ENCODE results near the gene MRPL18. TPM values are rescaled to one million over a fixed set of nuclear protein-coding genes. Genes with fewer than 3 reads are reported as not detected.

The MRPL18 gene
- total and polyA plus RNA-seq, 2 of the 8 experiments (the other 6 are each of a cell fraction or from before 2014, with no cell fraction given), result 58.7 to 79.8 TPM

DNA sequence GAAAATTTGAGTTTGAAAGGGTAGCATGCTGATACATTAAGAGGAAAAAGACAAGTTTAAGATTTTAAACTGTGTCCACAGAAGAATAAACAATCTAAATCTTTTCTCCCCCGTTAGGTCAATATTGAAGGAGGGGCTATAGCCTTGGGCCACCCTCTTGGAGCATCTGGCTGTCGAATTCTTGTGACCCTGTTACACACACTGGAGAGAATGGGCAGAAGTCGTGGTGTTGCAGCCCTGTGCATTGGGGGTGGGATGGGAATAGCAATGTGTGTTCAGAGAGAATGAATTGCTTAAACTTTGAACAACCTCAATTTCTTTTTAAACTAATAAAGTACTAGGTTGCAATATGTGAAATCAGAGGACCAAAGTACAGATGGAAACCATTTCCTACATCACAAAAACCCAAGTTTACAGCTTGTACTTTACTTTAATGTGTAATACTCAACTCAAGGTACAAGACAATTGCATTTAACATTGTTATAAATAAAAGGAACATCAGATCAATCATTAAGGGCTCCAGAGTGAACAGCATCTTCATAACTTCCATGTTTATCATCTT lies 11.6 kb upstream of the MRPL18 start:
- Histone ChIP-seq H2AK5ac (ENCODE audit: low read depth, low read length) (no peak overlapping the region), H3K36me3 (ENCODE audit: control insufficient read depth in 2 of 4, insufficient read depth in 4 of 4, low read length in 3 of 4) (peaks cover 43 to 97% (median 83%) of the 10 kb centered on the region in 4 experiments), H2BK12ac (ENCODE audit: low read depth, low read length) (no peak overlapping the region), H3K23ac (ENCODE audit: insufficient read length) (no peak overlapping the region), H3K79me2 (ENCODE audit: control insufficient read depth in 1 of 2, insufficient read depth in 2 of 2, low read length in 2 of 2) (peaks cover 0 to 5% of the 10 kb centered on the region in 2 experiments; a peak in 3 of 4 replicates), H3K9me3 (ENCODE audit: insufficient read depth in 2 of 2, low read depth in 1 of 2, low read length in 1 of 2) (no peaks in the 10 kb centered on the region), H3K4me3 (ENCODE audit: extremely low read depth in 1 of 4, insufficient read depth in 2 of 4, low read depth in 3 of 4, low read length in 4 of 4) (no peak overlapping the region), H3K4me1 (replicated peaks in 1 of 4; ENCODE audit: control insufficient read depth in 3 of 4, insufficient read depth in 4 of 4, low read length in 3 of 4) (no peaks in the 10 kb centered on the region), H3K18ac (ENCODE audit: extremely low read depth, low read length) (no peak overlapping the region), H2AFZ (ENCODE audit: low read length) (no peak overlapping the region), H3K4ac (replicated peaks; ENCODE audit: insufficient read length, low read depth, low read length) (no peak overlapping the region), H2BK15ac (ENCODE audit: low read length) (no peak overlapping the region), H3K14ac (ENCODE audit: insufficient read length) (no peak overlapping the region), H3K23me2 (ENCODE audit: low read depth, low read length) (no peaks in the 10 kb centered on the region), H4K20me1 (replicated peaks in 1 of 2; ENCODE audit: control insufficient read depth in 1 of 2, insufficient read depth in 2 of 2, low read length in 2 of 2) (peaks cover 6 to 15% of the 10 kb centered on the region in 2 experiments), H3K27ac (ENCODE audit: low read depth, low read length) (no peak overlapping the region), H2BK5ac (ENCODE audit: low read depth, low read length) (no peak overlapping the region), H3K9ac (replicated peaks in 1 of 4; ENCODE audit: extremely low read depth in 1 of 4, low read depth in 3 of 4, low read length in 3 of 4) (no peak overlapping the region), H4K8ac (ENCODE audit: extremely low read depth, insufficient read depth, low read length) (no peak overlapping the region; the same call in 1 of the 2 replicates), H3K4me2 (ENCODE audit: insufficient read depth in 1 of 2, low read depth in 2 of 2, low read length in 2 of 2) (no peak overlapping the region), H3K79me1 (ENCODE audit: low read depth, low read length) (0 out of 2 replicates have a peak, but pooled peaks cover 2% of the 10 kb centered on the region), H2BK20ac (ENCODE audit: low read length) (no peak overlapping the region), H4K5ac (ENCODE audit: insufficient read length, low read depth, low read length) (no peak overlapping the region), H2BK120ac (replicated peaks; ENCODE audit: low read depth, low read length) (no peak overlapping the region), H3K27me3 (replicated peaks in 1 of 4; ENCODE audit: control insufficient read depth in 3 of 4, extremely low read depth in 1 of 4, insufficient read depth in 3 of 4, low read length in 3 of 4) (peaks cover 0 to 1% (median 0%) of the 10 kb centered on the region in 4 experiments; a peak in 1 of 7 replicates), H3K56ac (replicated peaks; ENCODE audit: insufficient read length, low read depth, low read length) (no peak overlapping the region), H4K91ac (replicated peaks; ENCODE audit: insufficient read length, low read length) (no peak overlapping the region)
- FAIRE-seq (no peak), DNase-seq (ENCODE audit: low read depth in 1 of 2, low spot score in 2 of 2) (no peak)
- CTCF ChIA-PET (ENCODE audit: partially characterized antibody), result no interaction called here
- TF ChIP-seq POLR2AphosphoS5 (IDR thresholded peaks at IDR 0.05; ENCODE audit: low read depth, low read length), result peak; percentile 68
- TF ChIP-seq GABPA (IDR thresholded peaks at IDR 0.05; ENCODE audit: borderline replicate concordance, insufficient read depth, low read length), result no peak
- POLR2A ChIA-PET (ENCODE audit: partially characterized antibody), result interaction anchor here (1.4 to 6.5 kb wide), 3 partner anchors 8 to 16 kb away, joined by 4 to 38 read pairs (median 4); partner anchors contain the start of gene ACAT2
- WGBS, 2 experiments (ENCODE audit: extremely low coverage in 1 of 2, insufficient coverage in 1 of 2, insufficient read length in 1 of 2, insufficient replicate concordance in 2 of 2, low coverage in 1 of 2, low lambda C conversion rate in 2 of 2, missing lambda C conversion rate in 1 of 2), result 87% methylated on average over 3 of the region's 3 CpGs; no CpG with 5 or more reads in 1 of the 2 experiments

All from H1 (cell line).